NCI-H748 (cell line): ENCODE data around the gene SLCO6A1.

Experiments used
- DNase-seq: peaks from one replicate; lab custom pipeline; 2025; ENCODE audit not compliant: unreplicated experiment; lab: John Stamatoyannopoulos, UW

Gene SLCO6A1

GRCh38 chr5:102453716-102454115, 45.1 kb downstream of the SLCO6A1 start:
- DNase-seq = no peak

GRCh38 chr5:102451082-102451481, 47.7 kb downstream of the SLCO6A1 start:
- DNase-seq = no peak

- DNase-seq = no peak
Observed at GRCh38 chr5:102450313-102450990, 48.3 kb downstream of the SLCO6A1 start.

DNA sequence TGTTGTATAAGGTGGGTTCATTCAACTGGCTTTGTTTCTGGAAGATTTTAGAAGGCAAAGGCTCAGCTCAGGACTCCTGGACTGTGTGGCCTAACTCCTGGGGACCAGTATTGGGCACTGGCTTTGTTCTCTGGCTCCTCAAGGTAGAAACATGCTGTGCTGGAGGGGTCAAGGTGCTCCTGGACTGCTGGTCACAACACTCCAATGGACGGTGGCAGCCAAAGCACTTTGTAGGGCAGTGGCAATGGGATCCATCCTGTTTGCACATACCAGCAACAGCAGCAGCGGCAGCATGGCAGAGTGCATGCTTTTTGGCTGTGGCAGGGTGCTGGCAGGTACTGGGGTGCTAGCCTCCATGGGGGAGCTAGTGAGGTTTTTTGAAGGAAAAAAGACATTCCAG, 65.3 kb downstream of the SLCO6A1 start:
- DNase-seq = no peak

DNA sequence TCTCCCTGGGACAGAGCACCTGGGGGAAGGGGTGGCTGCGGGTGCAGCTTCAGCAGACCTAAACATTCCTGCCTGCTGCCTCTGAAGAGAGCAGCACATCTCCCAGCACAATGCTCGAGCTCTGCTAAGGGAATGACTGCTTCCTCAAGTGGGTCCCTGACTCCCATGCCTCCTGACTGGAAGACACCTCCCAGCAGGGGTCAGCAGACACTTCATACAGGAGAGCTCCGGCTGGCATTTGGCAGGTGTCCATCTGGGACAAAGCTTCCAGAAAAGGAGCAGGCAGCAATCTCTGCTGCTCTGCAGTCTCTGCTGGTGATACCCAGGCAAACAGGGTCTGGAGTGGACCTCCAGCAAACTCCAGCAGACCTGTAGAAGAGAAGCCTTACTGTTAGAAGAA, 77.2 kb downstream of the SLCO6A1 start:
- peak; percentile 8 for DNase-seq

- no peak for DNase-seq
Observed at GRCh38 chr5:102418531-102418930, 80.3 kb downstream of the SLCO6A1 start.

DNA sequence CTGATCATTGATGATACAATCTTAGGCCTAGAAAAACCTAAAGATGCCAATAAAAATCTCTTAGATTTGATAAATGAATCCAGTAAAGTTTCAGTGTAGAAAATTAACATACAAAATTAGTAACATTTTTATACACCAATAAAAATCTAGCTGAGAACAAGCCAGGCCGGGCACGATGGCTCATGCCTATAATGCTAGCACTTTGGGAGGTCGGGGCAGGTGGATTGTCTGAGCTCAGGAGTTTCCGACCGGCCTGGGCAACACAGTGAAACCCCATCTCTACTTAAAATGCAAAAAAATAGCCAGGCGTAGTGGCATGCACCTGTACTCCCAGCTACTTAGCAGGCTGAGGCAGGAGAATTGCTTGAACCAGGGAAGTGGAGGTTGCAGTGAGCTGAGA, 84.4 kb downstream of the SLCO6A1 start:
- no peak for DNase-seq

DNA sequence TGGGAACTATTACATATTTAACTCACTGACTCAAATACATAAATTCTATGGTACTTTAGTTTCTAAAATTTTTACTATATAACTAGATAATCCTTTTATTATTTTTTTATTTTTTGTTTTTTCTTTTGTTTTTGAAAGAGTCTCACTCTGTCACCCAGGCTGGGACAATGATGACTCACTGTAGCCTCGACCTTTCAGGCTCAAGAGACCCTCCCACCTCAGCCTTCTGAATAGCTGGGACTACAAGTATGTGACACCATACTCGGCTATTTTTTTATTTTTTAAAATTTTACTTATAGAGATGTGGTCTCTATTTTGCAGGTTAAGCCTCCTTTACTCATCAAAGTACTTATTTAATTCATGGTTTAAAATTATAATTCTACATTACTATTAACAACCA, 110.6 kb downstream of the SLCO6A1 start:
- DNase-seq = no peak

DNA sequence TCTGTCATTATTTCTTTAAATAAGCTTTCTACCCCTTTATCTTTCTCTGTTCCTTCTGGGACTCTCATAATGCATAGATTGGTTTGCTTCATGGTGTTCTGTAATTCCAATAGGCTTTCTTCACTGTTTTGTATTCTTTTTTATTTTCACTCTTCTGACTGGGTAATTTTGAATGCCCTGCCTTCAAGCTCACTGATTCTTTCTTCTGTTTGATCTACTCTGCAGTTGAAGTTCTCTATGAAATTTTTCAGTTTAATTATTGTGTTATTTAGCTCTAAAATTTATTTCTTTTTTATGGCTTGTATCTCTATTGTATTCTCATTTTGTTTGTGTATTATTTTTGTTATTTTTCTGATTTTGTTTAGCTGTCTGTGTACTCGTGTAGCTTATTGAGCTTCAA, 113.4 kb downstream of the SLCO6A1 start:
- DNase-seq = no peak

- DNase-seq = no peak
Observed at GRCh38 chr5:102380174-102380573, 118.6 kb downstream of the SLCO6A1 start.

- DNase-seq = no peak
Observed at GRCh38 chr5:102375876-102376275, 122.9 kb downstream of the SLCO6A1 start.

GRCh38 chr5:102375272-102375671, 123.5 kb downstream of the SLCO6A1 start:
- no peak for DNase-seq

DNA sequence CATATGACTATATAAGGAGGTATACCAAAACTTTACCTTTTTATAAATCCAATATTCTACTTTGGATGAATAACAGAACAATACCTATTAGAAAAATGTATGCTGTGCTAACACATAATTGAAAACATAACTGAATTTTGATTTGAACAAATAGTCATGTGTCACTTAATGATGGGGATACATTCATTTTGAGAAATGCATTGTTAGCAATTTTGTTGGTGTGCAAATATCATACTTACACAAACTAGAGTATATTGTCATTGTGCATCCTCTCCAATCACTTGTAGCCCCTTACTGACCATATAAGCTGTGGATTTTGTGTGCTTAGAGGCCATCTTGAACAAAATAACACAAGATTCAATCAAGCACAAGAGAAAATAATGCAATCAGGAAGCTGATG, 130.4 kb downstream of the SLCO6A1 start:
- no peak for DNase-seq

DNA sequence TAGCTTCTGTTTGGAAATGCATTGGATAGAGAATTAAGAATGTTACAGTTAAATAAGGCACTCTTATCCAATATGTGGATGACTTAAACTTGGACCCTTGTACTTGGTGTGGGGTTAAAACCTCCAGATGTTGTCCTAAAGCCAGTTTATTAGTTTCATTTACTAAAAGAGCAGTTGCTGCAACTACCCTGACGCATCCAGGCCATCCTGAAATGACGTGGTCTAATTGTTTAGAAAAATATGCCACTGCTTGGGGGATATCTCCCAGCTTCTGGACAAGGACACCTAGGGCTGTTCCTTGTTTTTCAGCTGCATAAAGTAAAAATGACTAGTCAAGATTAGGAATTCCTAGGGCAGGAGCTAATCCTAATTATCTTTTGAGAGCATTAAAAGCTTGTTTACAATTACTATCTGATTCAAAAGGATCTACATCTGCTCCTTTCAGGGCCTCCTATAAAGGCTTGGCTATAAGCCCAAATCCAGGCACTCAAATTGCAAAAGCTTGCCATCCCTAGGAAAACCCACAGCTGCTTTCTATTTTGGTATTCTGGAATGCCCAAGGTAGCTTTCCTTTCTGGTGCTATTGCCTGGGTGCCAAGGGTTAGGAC, 157.0 kb downstream of the SLCO6A1 start:
- peak; percentile 81 for DNase-seq

GRCh38 chr5:102324714-102325113, 174.1 kb downstream of the SLCO6A1 start:
- DNase-seq = no peak
